DMS 273 (cell line): ENCODE data around the gene ATP5F1D.
"Not testable (repeated sequence)": the region's sequence is repeated elsewhere in the genome, so short reads cannot be mapped to it uniquely, and the experiment has no call there.

Experiments
- DNase-seq: peaks from one replicate; lab custom pipeline; 2025; ENCODE audit not compliant: unreplicated experiment; lab: John Stamatoyannopoulos, UW

The ATP5F1D gene

GRCh38 chr19:1241417-1242095, at the start of gene ATP5F1D:
Gene ATP5F1D (plus strand): TSS chr19:1241751. CDS start chr19:1241851, 100 bp downstream.
- DNase-seq: peak; percentile 98

- DNase-seq: no peak
Observed at GRCh38 chr19:1199531-1199930, 42.0 kb upstream of the ATP5F1D start.

- not testable (repeated sequence) for DNase-seq
Observed at GRCh38 chr19:1200614-1201013, 40.9 kb upstream of the ATP5F1D start.

- DNase-seq: peak; percentile 99
Observed at GRCh38 chr19:1205114-1206099, 36.1 kb upstream of the ATP5F1D start, which contains the start of gene STK11. Gene STK11 (plus strand): TSS chr19:1205778. CDS start chr19:1206914, 1,136 bp downstream.

- peak; percentile 49 for DNase-seq
Observed at GRCh38 chr19:1206150-1206863, 35.2 kb upstream of the ATP5F1D start.

- peak; percentile 66 for DNase-seq
Observed at GRCh38 chr19:1206864-1207450, 34.6 kb upstream of the ATP5F1D start.

GRCh38 chr19:1208830-1209229, 32.7 kb upstream of the ATP5F1D start:
- DNase-seq: not testable (repeated sequence)

GRCh38 chr19:1210227-1210538, 31.4 kb upstream of the ATP5F1D start:
- no peak for DNase-seq

GRCh38 chr19:1211494-1212234, 29.9 kb upstream of the ATP5F1D start:
- peak; percentile 42 for DNase-seq

- peak; percentile 65 for DNase-seq
Observed at GRCh38 chr19:1213391-1214286, 27.9 kb upstream of the ATP5F1D start.

- no peak for DNase-seq
Observed at GRCh38 chr19:1214299-1214861, 27.2 kb upstream of the ATP5F1D start.

GRCh38 chr19:1214862-1215731, 26.5 kb upstream of the ATP5F1D start:
- no peak for DNase-seq

- DNase-seq: no peak
Observed at GRCh38 chr19:1216756-1217155, 24.8 kb upstream of the ATP5F1D start.

GRCh38 chr19:1217366-1217765, 24.2 kb upstream of the ATP5F1D start:
- DNase-seq: peak; percentile 38

GRCh38 chr19:1218751-1219567, 22.6 kb upstream of the ATP5F1D start:
- DNase-seq: no peak

GRCh38 chr19:1219786-1220476, 21.6 kb upstream of the ATP5F1D start:
- DNase-seq: no peak
